ENCODE results near the gene OR2T27. TPM values are rescaled to one million over a fixed set of nuclear protein-coding genes. Genes with fewer than 3 reads are reported as not detected.

The OR2T27 gene
- total RNA-seq, 4 donors from 2014 or later, result not detected

- H3K36me3 ChIP-seq, result no peaks in the 10 kb centered on the region
- 40 to 61% methylated on average over 1 of the region's 1 CpG for WGBS, 2 donors (ENCODE audit: low coverage in 1 of 2)
- DNase-seq, result no peak
- H3K9me3 ChIP-seq, result no peaks in the 10 kb centered on the region
- no peak overlapping the region for H3K27ac ChIP-seq
- in situ Hi-C loops (cut with MboI; ENCODE audit: low pct_ligation_motif_present in 1 of 4, low pct_unique_long_range_greater_than_20kb in 1 of 4, low sequenced_read_pairs in 3 of 4), result no loop called here
- TF ChIP-seq EP300 (IDR thresholded peaks at IDR 0.05; ENCODE audit: low read depth), result no peak
- no peak for TF ChIP-seq POLR2AphosphoS5 (IDR thresholded peaks at IDR 0.05)
- TF ChIP-seq POLR2A (IDR thresholded peaks at IDR 0.05), result no peak
- no peak for TF ChIP-seq CTCF (IDR thresholded peaks at IDR 0.05)
- no peaks in the 10 kb centered on the region for H3K27me3 ChIP-seq
- intact Hi-C loops (cut with DNase I; ENCODE audit: low total_unique reads), result no loop called here
- H3K4me3 ChIP-seq, result no peak overlapping the region
- H3K4me1 ChIP-seq, result peaks cover 0 to 7% (median 2%) of the 10 kb centered on the region in 4 donors
Measured at GRCh38 chr1:248699099-248699498, 43.8 kb upstream of the OR2T27 start.

GRCh38 chr1:248697907-248698306, 42.6 kb upstream of the OR2T27 start:
- Histone ChIP-seq H3K4me3 (no peak overlapping the region), H3K27me3 (no peaks in the 10 kb centered on the region), H3K9me3 (no peaks in the 10 kb centered on the region), H3K36me3 (no peaks in the 10 kb centered on the region), H3K4me1 (peaks cover 0 to 7% (median 2%) of the 10 kb centered on the region in 4 donors), H3K27ac (no peak overlapping the region)
- WGBS, 2 donors (ENCODE audit: low coverage in 1 of 2), result 65 to 70% methylated on average over 6 of the region's 6 CpGs
- intact Hi-C loops (cut with DNase I; ENCODE audit: low total_unique reads), result no loop called here
- DNase-seq, result no peak
- no peak for TF ChIP-seq EP300 (IDR thresholded peaks at IDR 0.05; ENCODE audit: low read depth)
- TF ChIP-seq POLR2A (IDR thresholded peaks at IDR 0.05), result no peak
- TF ChIP-seq POLR2AphosphoS5 (IDR thresholded peaks at IDR 0.05), result no peak
- peak in 3 of 5 experiments; percentile 20 to 38 (median 24) for TF ChIP-seq CTCF (IDR thresholded peaks at IDR 0.05)
- in situ Hi-C loops (cut with MboI; ENCODE audit: low pct_ligation_motif_present in 1 of 4, low pct_unique_long_range_greater_than_20kb in 1 of 4, low sequenced_read_pairs in 3 of 4), result no loop called here

- H3K36me3 ChIP-seq, result no peaks in the 10 kb centered on the region
- no peaks in the 10 kb centered on the region for H3K27me3 ChIP-seq
- H3K4me3 ChIP-seq, result no peak overlapping the region
- H3K4me1 ChIP-seq, result peaks cover 0 to 7% (median 2%) of the 10 kb centered on the region in 4 donors
- intact Hi-C loops (cut with DNase I; ENCODE audit: low total_unique reads) (no loop called here), in situ Hi-C loops (cut with MboI; ENCODE audit: low pct_ligation_motif_present in 1 of 4, low pct_unique_long_range_greater_than_20kb in 1 of 4, low sequenced_read_pairs in 3 of 4) (no loop called here)
- no peak overlapping the region for H3K27ac ChIP-seq
- H3K9me3 ChIP-seq, result no peaks in the 10 kb centered on the region
- WGBS, 2 donors (ENCODE audit: low coverage in 1 of 2), result 77 to 95% methylated on average over 3 of the region's 3 CpGs
- no peak for DNase-seq
- TF ChIP-seq EP300 (IDR thresholded peaks at IDR 0.05; ENCODE audit: low read depth), result no peak
- no peak for TF ChIP-seq POLR2AphosphoS5 (IDR thresholded peaks at IDR 0.05)
- no peak for TF ChIP-seq POLR2A (IDR thresholded peaks at IDR 0.05)
- no peak for TF ChIP-seq CTCF (IDR thresholded peaks at IDR 0.05)
Measured at GRCh38 chr1:248696774-248697173, 41.4 kb upstream of the OR2T27 start.

GRCh38 chr1:248696261-248696660, 40.9 kb upstream of the OR2T27 start:
- Histone ChIP-seq H3K9me3 (no peaks in the 10 kb centered on the region), H3K27me3 (no peaks in the 10 kb centered on the region), H3K27ac (no peak overlapping the region), H3K4me1 (peaks cover 0 to 7% (median 2%) of the 10 kb centered on the region in 4 donors), H3K36me3 (no peaks in the 10 kb centered on the region), H3K4me3 (no peak overlapping the region)
- intact Hi-C loops (cut with DNase I; ENCODE audit: low total_unique reads) (no loop called here), in situ Hi-C loops (cut with MboI; ENCODE audit: low pct_ligation_motif_present in 1 of 4, low pct_unique_long_range_greater_than_20kb in 1 of 4, low sequenced_read_pairs in 3 of 4) (no loop called here)
- peak; percentile 48 for DNase-seq
- TF ChIP-seq POLR2A (IDR thresholded peaks at IDR 0.05) (no peak), CTCF (IDR thresholded peaks at IDR 0.05) (peak in 4 of 5 experiments; percentile 29 to 45 (median 44)), EP300 (IDR thresholded peaks at IDR 0.05; ENCODE audit: low read depth) (no peak)
- WGBS, 2 donors (ENCODE audit: low coverage in 1 of 2), result 0 to 60% methylated on average over 1 to 3 of the region's 3 CpGs
